PC-9 (cell line): Measurements from ENCODE around the gene ZNF319. TPM values are rescaled to one million over a fixed set of nuclear protein-coding genes. Genes with fewer than 3 reads are reported as not detected.

Experiments
- BruUV-seq: library from RNA; stranded (reverse); fragments of 400-500 nt; replicated peaks from 2 replicates; lab custom pipeline; 2021; lab: Mats Ljungman, UMichigan
- CTCF ChIA-PET: fragments of 300-600 bp; sonication (Branson Sonifier 250); formaldehyde crosslinking; loops from one replicate; lab custom pipeline; 2022; ENCODE audit warnings: antibody characterized with exemption; lab: Charles Lee
- POLR2A ChIA-PET: fragments of 300-600 bp; sonication (Branson Sonifier 250); formaldehyde crosslinking; loops from one replicate; lab custom pipeline; 2022; ENCODE audit warnings: antibody characterized with exemption; ENCODE audit not compliant: unreplicated experiment; lab: Charles Lee
- DNase-seq, 2 experiments: peaks; one replicate each; pipeline versions ENCODE4 v3.0.0 to v3.0.0-alpha.2; 2015 to 2022; ENCODE audit warnings: mixed read lengths in 1 of 2
- H2AFZ ChIP-seq: fragments of 200-600 bp; sonication (generic); 2 replicates; pipeline ENCODE4 v1.8.1; 2017; ENCODE audit warnings: antibody characterized with exemption
- H3F3A ChIP-seq: fragments of 200-600 bp; sonication (generic); 2 replicates; pipeline ENCODE4 v1.8.1; 2017; ENCODE audit warnings: antibody characterized with exemption, mild to moderate bottlenecking, low read depth; ENCODE audit not compliant: insufficient read depth
- H3K27ac ChIP-seq: fragments of 200-600 bp; sonication (generic); 2 replicates; pipeline ENCODE4 v1.6.1; 2016; ENCODE audit warnings: mixed run types
- H3K27me3 ChIP-seq: fragments of 200-600 bp; sonication (generic); 2 replicates; pipeline ENCODE4 v1.6.1; 2016; ENCODE audit warnings: low read depth, mixed run types; ENCODE audit not compliant: insufficient read depth
- H3K36me3 ChIP-seq: fragments of 200-600 bp; sonication (generic); 2 replicates; pipeline ENCODE4 v1.6.1; 2016; ENCODE audit warnings: low read depth, mixed run types
- H3K4me1 ChIP-seq: fragments of 200-600 bp; sonication (generic); replicated peaks from 2 replicates; pipeline ENCODE4 v1.6.1; 2016; ENCODE audit warnings: mixed run types; ENCODE audit not compliant: insufficient read depth
- H3K4me2 ChIP-seq: fragments of 200-600 bp; sonication (generic); 2 replicates; pipeline ENCODE4 v1.6.1; 2017; ENCODE audit warnings: mixed run types
- H3K4me3 ChIP-seq: fragments of 200-600 bp; sonication (generic); 2 replicates; pipeline ENCODE4 v1.6.1; 2016; ENCODE audit warnings: mixed run types
- H3K79me2 ChIP-seq: fragments of 200-600 bp; sonication (generic); 2 replicates; pipeline ENCODE4 v1.6.1; 2017; ENCODE audit warnings: low read depth, mixed run types
- H3K9me2 ChIP-seq: fragments of 200-600 bp; sonication (generic); 2 replicates; pipeline ENCODE4 v1.8.1; 2017; ENCODE audit warnings: mild to moderate bottlenecking; ENCODE audit not compliant: insufficient read depth
- H3K9me3 ChIP-seq: fragments of 200-600 bp; sonication (generic); 2 replicates; pipeline ENCODE4 v1.8.1; 2016; ENCODE audit warnings: low read depth; ENCODE audit not compliant: insufficient read depth
- H4K20me1 ChIP-seq: fragments of 200-600 bp; sonication (generic); 2 replicates; pipeline ENCODE4 v1.8.1; 2017; ENCODE audit not compliant: insufficient read depth
- EZH2 ChIP-seq: fragments of 200-600 bp; sonication (generic); IDR thresholded peaks from 2 replicates; pipeline ENCODE4 v1.8.0; 2017; ENCODE audit warnings: antibody characterized with exemption, low read depth
- intact Hi-C: fragments of 100-400 bp; cut with micrococcal nuclease; formaldehyde crosslinking; loops from one replicate; pipeline ENCODE4 v1.10.0; 2022; ENCODE audit not compliant: unreplicated experiment
- total RNA-seq: library from RNA; stranded (reverse); gene quantifications from 2 replicates; pipeline ENCODE4 v1.2.3, GENCODE V29; 2021
- TF ChIP-seq, protein P1 (sequence below): fragments of 200-600 bp; sonication (generic); conservative IDR thresholded peaks from 2 replicates; pipeline ENCODE4 v1.6.1; 2017; ENCODE audit warnings: mixed run types, antibody characterized with exemption, mild to moderate bottlenecking, moderate library complexity

ZNF319 gene
- total RNA-seq, 1 experiment from 2014 or later, result 11.0 TPM

DNA sequence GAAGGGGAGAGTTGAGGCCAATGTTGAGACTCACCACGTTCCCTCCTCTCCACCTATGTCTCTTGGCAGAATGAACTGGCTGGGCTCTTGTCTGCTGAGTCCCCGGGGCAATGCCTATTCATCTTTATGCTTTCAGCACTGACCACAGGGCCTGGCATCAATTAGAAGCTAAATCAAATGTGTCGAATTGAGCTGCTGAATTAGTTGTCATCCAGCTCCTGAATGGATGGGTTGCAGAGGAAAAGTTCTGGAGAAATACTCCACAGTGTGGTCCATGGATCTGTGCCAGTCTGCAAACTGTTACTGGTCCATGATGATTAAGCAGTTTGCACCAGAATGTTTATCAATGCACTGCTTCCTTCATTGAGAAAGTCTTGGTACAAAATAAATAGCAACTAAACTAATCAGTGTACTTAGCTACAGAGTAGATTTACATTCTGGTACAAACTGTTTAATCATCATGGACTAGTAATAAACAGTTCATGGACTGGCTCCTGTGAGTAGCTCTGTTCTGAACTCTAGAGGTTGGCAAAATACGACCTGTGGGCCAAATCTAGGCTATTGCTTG lies 34.2 kb downstream of the ZNF319 start:
- intact Hi-C loops, result no loop called here
- TF ChIP-seq EZH2, result no peak
- TF ChIP-seq, protein P1, sequence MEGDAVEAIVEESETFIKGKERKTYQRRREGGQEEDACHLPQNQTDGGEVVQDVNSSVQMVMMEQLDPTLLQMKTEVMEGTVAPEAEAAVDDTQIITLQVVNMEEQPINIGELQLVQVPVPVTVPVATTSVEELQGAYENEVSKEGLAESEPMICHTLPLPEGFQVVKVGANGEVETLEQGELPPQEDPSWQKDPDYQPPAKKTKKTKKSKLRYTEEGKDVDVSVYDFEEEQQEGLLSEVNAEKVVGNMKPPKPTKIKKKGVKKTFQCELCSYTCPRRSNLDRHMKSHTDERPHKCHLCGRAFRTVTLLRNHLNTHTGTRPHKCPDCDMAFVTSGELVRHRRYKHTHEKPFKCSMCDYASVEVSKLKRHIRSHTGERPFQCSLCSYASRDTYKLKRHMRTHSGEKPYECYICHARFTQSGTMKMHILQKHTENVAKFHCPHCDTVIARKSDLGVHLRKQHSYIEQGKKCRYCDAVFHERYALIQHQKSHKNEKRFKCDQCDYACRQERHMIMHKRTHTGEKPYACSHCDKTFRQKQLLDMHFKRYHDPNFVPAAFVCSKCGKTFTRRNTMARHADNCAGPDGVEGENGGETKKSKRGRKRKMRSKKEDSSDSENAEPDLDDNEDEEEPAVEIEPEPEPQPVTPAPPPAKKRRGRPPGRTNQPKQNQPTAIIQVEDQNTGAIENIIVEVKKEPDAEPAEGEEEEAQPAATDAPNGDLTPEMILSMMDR, result no peak
- Histone ChIP-seq H4K20me1 (no peaks in the 10 kb centered on the region), H3K9me2 (no peaks in the 10 kb centered on the region), H3K4me1 (0 out of 2 replicates have a peak, but pooled peaks cover 5% of the 10 kb centered on the region), H3K79me2 (no peaks in the 10 kb centered on the region), H3K36me3 (no peaks in the 10 kb centered on the region), H3F3A (peaks cover 29% of the 10 kb centered on the region), H3K4me3 (no peak overlapping the region), H3K4me2 (no peak overlapping the region), H3K27me3 (no peaks in the 10 kb centered on the region), H3K9me3 (no peaks in the 10 kb centered on the region), H3K27ac (no peak overlapping the region), H2AFZ (no peak overlapping the region)
- no peak for DNase-seq
- no TSS peak for BruUV-seq
- ChIA-PET CTCF (interaction anchor here (0.7 kb wide), 1 partner anchor 220 kb away, joined by 3 read pairs; no protein-coding TSS in a partner anchor), POLR2A (interaction anchor here (0.6 kb wide), 1 partner anchor 11 kb away, joined by 5 read pairs; no protein-coding TSS in a partner anchor)

DNA sequence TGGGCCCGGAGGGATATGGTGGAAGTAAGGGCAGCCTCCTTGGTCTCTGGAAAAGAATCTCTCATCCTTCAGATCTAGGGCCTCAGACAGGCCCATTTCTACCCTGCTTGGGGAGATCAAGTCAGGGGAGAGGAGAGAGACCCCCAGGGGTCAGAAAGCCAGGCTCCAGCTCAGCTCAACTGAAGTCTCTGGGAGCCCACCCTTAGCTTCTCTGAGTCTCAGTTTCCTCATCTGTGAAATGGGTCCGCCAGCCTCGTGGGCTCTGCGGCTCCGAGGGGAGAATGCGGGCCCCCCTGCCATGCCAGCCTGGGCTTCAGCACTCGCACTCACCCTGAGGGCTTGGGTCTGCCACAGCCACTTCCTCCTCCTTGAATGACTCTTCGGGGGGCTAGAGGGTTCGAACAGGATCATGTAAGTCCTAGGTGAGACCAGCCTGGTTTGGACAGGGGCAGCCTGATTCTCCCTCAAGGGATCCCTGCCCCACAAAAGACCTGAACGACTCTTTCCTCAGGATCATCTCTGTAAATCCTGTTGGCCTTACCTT lies 36.2 kb downstream of the ZNF319 start:
- no peak for DNase-seq
- BruUV-seq, result no TSS peak
- intact Hi-C loops, result no loop called here
- Histone ChIP-seq H4K20me1 (no peaks in the 10 kb centered on the region), H2AFZ (no peak overlapping the region), H3K9me3 (no peaks in the 10 kb centered on the region), H3K79me2 (no peaks in the 10 kb centered on the region), H3K27ac (no peak overlapping the region), H3K27me3 (no peaks in the 10 kb centered on the region), H3K36me3 (no peaks in the 10 kb centered on the region), H3K9me2 (no peaks in the 10 kb centered on the region), H3K4me2 (no peak overlapping the region), H3K4me3 (no peak overlapping the region), H3K4me1 (peaks cover 12% of the 10 kb centered on the region), H3F3A (peaks cover 33% of the 10 kb centered on the region)
- ChIA-PET CTCF (no interaction called here), POLR2A (no interaction called here)
- TF ChIP-seq, protein P1, result no peak
- no peak for TF ChIP-seq EZH2

DNA sequence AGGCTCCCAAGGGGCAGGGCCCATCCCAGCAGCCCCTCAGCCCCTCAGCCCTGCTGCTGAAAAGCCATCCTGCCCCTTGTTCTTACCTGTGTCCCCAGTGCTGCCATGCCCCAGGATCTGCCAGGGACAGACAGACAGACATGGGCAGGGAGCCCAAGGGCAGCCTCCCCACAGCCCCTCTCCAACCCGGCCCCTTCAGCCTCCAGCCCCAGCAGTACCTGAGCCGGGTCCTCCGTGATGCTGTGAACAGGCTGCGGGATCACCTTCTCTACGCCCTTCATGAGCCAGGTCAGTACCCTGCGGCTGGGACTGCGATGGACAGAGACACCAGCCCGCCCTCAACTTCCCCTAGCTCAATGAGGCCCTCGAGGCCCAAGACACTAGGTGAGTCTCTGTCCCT lies 37.7 kb downstream of the ZNF319 start:
- Histone ChIP-seq H3F3A (peaks cover 39% of the 10 kb centered on the region), H3K27me3 (no peaks in the 10 kb centered on the region), H3K36me3 (no peaks in the 10 kb centered on the region), H3K27ac (no peak overlapping the region), H4K20me1 (no peaks in the 10 kb centered on the region), H3K9me2 (no peaks in the 10 kb centered on the region), H3K4me3 (no peak overlapping the region), H3K79me2 (no peaks in the 10 kb centered on the region), H2AFZ (no peak overlapping the region), H3K4me2 (no peak overlapping the region), H3K9me3 (no peaks in the 10 kb centered on the region), H3K4me1 (peaks cover 26% of the 10 kb centered on the region)
- intact Hi-C loops, result no loop called here
- ChIA-PET POLR2A (no interaction called here), CTCF (interaction anchor here (0.6 kb wide), 1 partner anchor 14 kb away, joined by 3 read pairs; no protein-coding TSS in a partner anchor)
- no peak for TF ChIP-seq EZH2
- TF ChIP-seq, protein P1, result no peak
- no peak for DNase-seq
- BruUV-seq, result no TSS peak
